ENCODE measurements around the gene SLC6A5. TPM values are rescaled to one million over a fixed set of nuclear protein-coding genes. Genes with fewer than 3 reads are reported as not detected.

Gene SLC6A5
- total RNA-seq, 2 experiments from 2014 or later, result not detected

- Mint-ChIP-seq H3K4me3 (no peak overlapping the region), H3K36me3 (ENCODE audit: low read depth) (no peaks in the 10 kb centered on the region), H3K27me3 (peaks cover 71% of the 10 kb centered on the region), H3K9me3 (no peaks in the 10 kb centered on the region), H3K4me1 (ENCODE audit: low read depth) (no peaks in the 10 kb centered on the region), H3K27ac (no peak overlapping the region)
- POLR2A ChIA-PET, result no interaction called here
- no peak for TF ChIP-seq CTCF (IDR thresholded peaks at IDR 0.05)
- CTCF ChIA-PET, result no interaction called here
- ATAC-seq (ENCODE audit: poor library complexity) (no peak), DNase-seq (no peak)
- intact Hi-C loops (cut with DNase I, micrococcal nuclease), result no loop called here
- Histone ChIP-seq H3K9me3 (ENCODE audit: control insufficient read depth in 1 of 2, insufficient read depth in 1 of 2, low read length in 2 of 2) (peaks cover 0 to 19% of the 10 kb centered on the region in 2 experiments), H3K27ac (ENCODE audit: low read depth in 1 of 2, low read length in 2 of 2) (no peak overlapping the region), H3K4me1 (ENCODE audit: insufficient read depth, low read length) (no peaks in the 10 kb centered on the region), H3K36me3 (ENCODE audit: insufficient read depth, low read length) (no peaks in the 10 kb centered on the region), H3K4me3 (ENCODE audit: low read length) (no peak overlapping the region), H3K27me3 (ENCODE audit: control insufficient read depth in 1 of 2, insufficient read depth in 2 of 2, low read length in 2 of 2) (peaks cover 25 to 47% of the 10 kb centered on the region in 2 experiments)
Measured at GRCh38 chr11:20592741-20593140, 6.7 kb upstream of the SLC6A5 start.

DNA sequence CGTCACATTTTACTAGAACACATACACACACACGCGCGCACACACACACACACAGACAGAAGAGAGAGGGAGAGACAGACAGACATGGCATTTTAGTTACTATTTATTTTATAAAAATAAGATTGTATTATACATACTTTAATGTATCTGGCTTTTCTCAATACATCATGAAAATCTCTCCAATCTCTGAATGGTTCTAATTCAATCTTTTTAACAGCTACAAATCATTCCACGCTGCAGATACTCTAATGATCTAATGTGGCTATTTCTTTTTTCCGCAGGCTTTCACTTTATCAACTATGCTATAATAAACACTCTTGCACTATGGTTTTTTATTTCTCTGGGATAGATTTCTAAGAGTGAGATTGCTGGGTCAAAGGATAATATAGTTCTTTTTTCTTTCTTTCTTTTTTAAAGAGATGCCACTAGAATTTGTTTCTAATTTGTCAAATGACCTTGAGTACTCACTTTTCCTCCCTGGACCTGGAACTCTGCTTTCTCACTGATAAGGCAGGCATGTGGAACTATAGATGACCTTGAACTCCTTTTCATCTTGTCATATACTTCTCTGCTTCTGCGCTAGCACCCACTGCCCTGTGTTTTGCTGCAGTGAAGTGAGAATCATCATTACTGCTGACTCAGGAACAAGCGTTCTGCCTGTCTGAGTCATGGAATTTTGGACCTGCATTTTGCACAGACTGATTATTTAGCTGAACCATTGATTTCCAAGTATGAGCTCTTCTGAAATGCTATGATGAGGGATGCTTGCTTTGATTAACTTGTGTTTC lies 4.9 kb upstream of the SLC6A5 start:
- no peak for ATAC-seq (ENCODE audit: poor library complexity)
- Histone ChIP-seq H3K4me1 (ENCODE audit: insufficient read depth, low read length) (no peaks in the 10 kb centered on the region), H3K27ac (ENCODE audit: low read depth in 1 of 2, low read length in 2 of 2) (no peak overlapping the region), H3K27me3 (ENCODE audit: control insufficient read depth in 1 of 2, insufficient read depth in 2 of 2, low read length in 2 of 2) (peaks cover 36 to 61% of the 10 kb centered on the region in 2 experiments), H3K4me3 (ENCODE audit: low read length) (no peak overlapping the region), H3K9me3 (ENCODE audit: control insufficient read depth in 1 of 2, insufficient read depth in 1 of 2, low read length in 2 of 2) (peaks cover 0 to 32% of the 10 kb centered on the region in 2 experiments), H3K36me3 (ENCODE audit: insufficient read depth, low read length) (no peaks in the 10 kb centered on the region)
- no peak overlapping the region for H3K27ac Mint-ChIP-seq
- intact Hi-C loops (cut with DNase I, micrococcal nuclease), result no loop called here
- no peaks in the 10 kb centered on the region for H3K36me3 Mint-ChIP-seq (ENCODE audit: low read depth)
- no peaks in the 10 kb centered on the region for H3K9me3 Mint-ChIP-seq
- H3K4me1 Mint-ChIP-seq (ENCODE audit: low read depth), result no peaks in the 10 kb centered on the region
- POLR2A ChIA-PET, result no interaction called here
- TF ChIP-seq CTCF (IDR thresholded peaks at IDR 0.05), result no peak
- CTCF ChIA-PET, result no interaction called here
- DNase-seq, result no peak
- no peak overlapping the region for H3K4me3 Mint-ChIP-seq
- peaks cover 75% of the 10 kb centered on the region for H3K27me3 Mint-ChIP-seq

- Histone ChIP-seq H3K4me1 (ENCODE audit: insufficient read depth, low read length) (no peaks in the 10 kb centered on the region), H3K9me3 (ENCODE audit: control insufficient read depth in 1 of 2, insufficient read depth in 1 of 2, low read length in 2 of 2) (peaks cover 0 to 36% of the 10 kb centered on the region in 2 experiments), H3K4me3 (ENCODE audit: low read length) (no peak overlapping the region), H3K36me3 (ENCODE audit: insufficient read depth, low read length) (no peaks in the 10 kb centered on the region), H3K27ac (ENCODE audit: low read depth in 1 of 2, low read length in 2 of 2) (no peak overlapping the region), H3K27me3 (ENCODE audit: control insufficient read depth in 1 of 2, insufficient read depth in 2 of 2, low read length in 2 of 2) (peaks cover 38 to 62% of the 10 kb centered on the region in 2 experiments)
- Mint-ChIP-seq H3K27me3 (peaks cover 75% of the 10 kb centered on the region), H3K4me3 (no peak overlapping the region), H3K27ac (no peak overlapping the region), H3K4me1 (ENCODE audit: low read depth) (no peaks in the 10 kb centered on the region), H3K36me3 (ENCODE audit: low read depth) (no peaks in the 10 kb centered on the region), H3K9me3 (no peaks in the 10 kb centered on the region)
- ChIA-PET POLR2A (no interaction called here), CTCF (no interaction called here)
- no peak for TF ChIP-seq CTCF (IDR thresholded peaks at IDR 0.05)
- DNase-seq, result no peak
- no peak for ATAC-seq (ENCODE audit: poor library complexity)
- intact Hi-C loops (cut with DNase I, micrococcal nuclease), result no loop called here
Measured at GRCh38 chr11:20595101-20595500, 4.3 kb upstream of the SLC6A5 start.
